GM23338 (cell line): ENCODE measurements around the gene TBX10. TPM values are rescaled to one million over a fixed set of nuclear protein-coding genes. Genes with fewer than 3 reads are reported as not detected.

Experiments used
- ATAC-seq: fragments of 200-7000 bp; cut with Tn5 transposase; 3 replicates; pipeline ENCODE4 v1.9.1; 2020
- DNase-seq: peaks from one replicate; pipeline ENCODE4 v3.0.0-alpha.2; 2015; ENCODE audit warnings: low spot score
- H2AFZ ChIP-seq: fragments of 200-600 bp; sonication (generic); 2 replicates; pipeline ENCODE4 v1.8.0; 2016; ENCODE audit warnings: antibody characterized with exemption, mild to moderate bottlenecking, moderate library complexity
- H3F3A ChIP-seq: fragments of 200-600 bp; sonication (generic); replicated peaks from 2 replicates; pipeline ENCODE4 v1.8.0; 2017; ENCODE audit warnings: antibody characterized with exemption, mixed run types, low read depth
- H3K27ac ChIP-seq: fragments of 200-600 bp; sonication (generic); 2 replicates; pipeline ENCODE4 v1.6.1; 2016; ENCODE audit warnings: low read depth
- H3K27me3 ChIP-seq: fragments of 200-600 bp; sonication (generic); 2 replicates; pipeline ENCODE4 v1.8.0; 2016; ENCODE audit warnings: mild to moderate bottlenecking, mixed run types, moderate library complexity; ENCODE audit not compliant: insufficient read depth
- H3K36me3 ChIP-seq: fragments of 200-600 bp; sonication (generic); 2 replicates; pipeline ENCODE4 v1.8.0; 2016; ENCODE audit warnings: mild to moderate bottlenecking; ENCODE audit not compliant: insufficient read depth
- H3K4me1 ChIP-seq: fragments of 200-600 bp; sonication (generic); 2 replicates; pipeline ENCODE4 v1.8.0; 2016; ENCODE audit warnings: mild to moderate bottlenecking, moderate library complexity; ENCODE audit not compliant: insufficient read depth
- H3K4me2 ChIP-seq: fragments of 200-600 bp; sonication (generic); 2 replicates; pipeline ENCODE4 v1.7.1; 2017; ENCODE audit warnings: mixed run types
- H3K4me3 ChIP-seq: fragments of 200-600 bp; sonication (generic); 2 replicates; pipeline ENCODE4 v1.6.1; 2016; ENCODE audit warnings: mixed run types
- H3K79me2 ChIP-seq: fragments of 200-600 bp; sonication (generic); replicated peaks from 2 replicates; pipeline ENCODE4 v1.8.0; 2017; ENCODE audit warnings: mild to moderate bottlenecking; ENCODE audit not compliant: insufficient read depth
- H3K9me2 ChIP-seq: fragments of 200-600 bp; sonication (generic); 2 replicates; pipeline ENCODE4 v1.8.0; 2017; ENCODE audit not compliant: insufficient read depth
- H4K20me1 ChIP-seq: fragments of 200-600 bp; sonication (generic); replicated peaks from 2 replicates; pipeline ENCODE4 v1.8.0; 2017; ENCODE audit warnings: mild to moderate bottlenecking; ENCODE audit not compliant: insufficient read depth
- H3K27ac Mint-ChIP-seq: 2 replicates; pipeline ENCODE4 v1.8.0; 2020; ENCODE audit warnings: inconsistent platforms, mild to moderate bottlenecking, moderate library complexity, mixed read lengths
- H3K27me3 Mint-ChIP-seq: 3 replicates; pipeline ENCODE4 v1.8.0; 2022; ENCODE audit warnings: low read depth, mild to moderate bottlenecking, moderate library complexity, mixed read lengths, inconsistent platforms; ENCODE audit not compliant: insufficient read depth, poor library complexity
- H3K36me3 Mint-ChIP-seq: 3 replicates; pipeline ENCODE4 v1.8.0; 2021; ENCODE audit warnings: low read depth, mild to moderate bottlenecking, inconsistent platforms, moderate library complexity, mixed read lengths
- H3K4me1 Mint-ChIP-seq: 3 replicates; pipeline ENCODE4 v1.8.0; 2020; ENCODE audit warnings: mild to moderate bottlenecking, inconsistent platforms, mixed read lengths
- H3K4me3 Mint-ChIP-seq: 3 replicates; pipeline ENCODE4 v1.8.0; 2021; ENCODE audit warnings: moderate library complexity, mild to moderate bottlenecking, inconsistent platforms, mixed read lengths
- H3K9me3 Mint-ChIP-seq: 3 replicates; pipeline ENCODE4 v1.8.0; 2020; ENCODE audit warnings: moderate library complexity, mild to moderate bottlenecking, inconsistent platforms, mixed read lengths
- CTCF ChIP-seq, 2 experiments: fragments of 200-600 bp in 1 of 2; sonication (generic) in 1 of 2; conservative IDR thresholded peaks; 2 replicates each; pipeline versions ENCODE4 v1.5.1 to v1.6.1; 2016 to 2017; ENCODE audit warnings: antibody characterized with exemption in 2 of 2, low read depth in 2 of 2, mild to moderate bottlenecking in 2 of 2, moderate library complexity in 1 of 2
- NANOG ChIP-seq: IDR thresholded peaks from 2 replicates; pipeline ENCODE4 v1.6.1; 2016; ENCODE audit warnings: antibody characterized with exemption, borderline replicate concordance
- REST ChIP-seq: IDR thresholded peaks from one replicate; pipeline ENCODE4 v1.6.1; 2018; ENCODE audit warnings: antibody characterized with exemption; ENCODE audit not compliant: unreplicated experiment
- ZNF331 ChIP-seq: fragments of 250-450 bp; sonication (Bioruptor Pico); IDR thresholded peaks from 2 replicates; pipeline ENCODE4 v1.5.0; 2020; ENCODE audit warnings: low read depth, mild to moderate bottlenecking, moderate library complexity
- ZNF462 ChIP-seq: fragments of 250-450 bp; sonication (Bioruptor Pico); IDR thresholded peaks from 2 replicates; pipeline ENCODE4 v1.5.0; 2020; ENCODE audit warnings: mild to moderate bottlenecking, moderate library complexity
- polyA plus RNA-seq: library from polyadenylated mRNA; unstranded; fragments of >200 nt; fragmentation: Nextera tagmentation; extraction: Ambion mirVana; gene quantifications from 2 replicates; pipeline ENCODE4 v1.2.1, GENCODE V29; 2016
- total RNA-seq: library from RNA; depleted of rRNA; stranded (reverse); fragments of >200 nt; shearing (Covaris generic); gene quantifications from 2 replicates; pipeline ENCODE4 v1.2.3, GENCODE V29; 2014

TBX10 gene
- total and polyA plus RNA-seq, 2 experiments from 2014 or later = 0.10 TPM; not detected in 1

- H3K79me2 ChIP-seq = no peaks in the 10 kb centered on the region
- Mint-ChIP-seq H3K27me3 (no peaks in the 10 kb centered on the region), H3K9me3 (no peaks in the 10 kb centered on the region; the same call in 2 of the 3 replicates), H3K27ac (no peak overlapping the region), H3K4me1 (no peaks in the 10 kb centered on the region), H3K36me3 (no peaks in the 10 kb centered on the region), H3K4me3 (no peak overlapping the region)
- H3K27me3 ChIP-seq = no peaks in the 10 kb centered on the region
- H3K9me2 ChIP-seq = no peaks in the 10 kb centered on the region
- no peaks in the 10 kb centered on the region for H3K36me3 ChIP-seq
- no peak overlapping the region for H3K4me2 ChIP-seq
- H3K4me3 ChIP-seq = no peak overlapping the region
- TF ChIP-seq ZNF331 (CRISPR knock-in tag) (no peak), CTCF (conservative IDR thresholded peaks at IDR 0.05; ENCODE audit: low read depth in 2 of 2) (peak in 1 of 2 experiments; percentile 50; a peak in 2 of 4 replicates), ZNF462 (CRISPR knock-in tag) (no peak), NANOG (no peak), REST (no peak)
- no peaks in the 10 kb centered on the region for H4K20me1 ChIP-seq
- no peak for DNase-seq
- no peaks in the 10 kb centered on the region for H3F3A ChIP-seq
- ATAC-seq = peak; percentile 19; the same call in 1 of the 3 replicates
- H2AFZ ChIP-seq = no peak overlapping the region
- no peak overlapping the region for H3K27ac ChIP-seq
- H3K4me1 ChIP-seq = no peaks in the 10 kb centered on the region
Measured at GRCh38 chr11:67665541-67666302, 26.2 kb upstream of the TBX10 start.
